ENCODE results near the gene APOL3.
"Not testable (repeated sequence)": the region's sequence is repeated elsewhere in the genome, so short reads cannot be mapped to it uniquely, and the experiment has no call there.

APOL3 gene, protein sequence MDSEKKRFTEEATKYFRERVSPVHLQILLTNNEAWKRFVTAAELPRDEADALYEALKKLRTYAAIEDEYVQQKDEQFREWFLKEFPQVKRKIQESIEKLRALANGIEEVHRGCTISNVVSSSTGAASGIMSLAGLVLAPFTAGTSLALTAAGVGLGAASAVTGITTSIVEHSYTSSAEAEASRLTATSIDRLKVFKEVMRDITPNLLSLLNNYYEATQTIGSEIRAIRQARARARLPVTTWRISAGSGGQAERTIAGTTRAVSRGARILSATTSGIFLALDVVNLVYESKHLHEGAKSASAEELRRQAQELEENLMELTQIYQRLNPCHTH

DNA sequence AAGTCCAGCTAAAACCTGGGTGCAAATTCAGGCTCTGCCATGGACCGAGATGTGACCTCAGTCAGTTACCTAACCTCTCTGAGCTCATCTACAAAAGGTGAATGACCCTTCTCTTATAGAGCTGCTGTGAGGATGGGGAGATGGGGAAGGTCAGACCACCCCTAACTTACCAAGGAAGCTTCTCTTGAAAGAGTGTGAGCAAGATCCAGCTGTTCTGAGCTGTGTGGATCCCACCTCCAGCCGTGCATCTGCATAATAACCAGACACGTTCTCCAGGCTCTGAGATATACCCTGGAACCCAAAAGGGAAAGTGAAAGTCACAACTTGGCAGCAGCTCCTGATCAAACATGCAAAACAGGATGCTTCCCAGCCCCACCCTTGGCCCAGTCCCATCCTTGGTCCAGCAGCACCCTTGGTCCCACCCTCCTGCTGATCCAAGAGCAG is at the start of gene APOL3:
APOL3 (minus strand) TSS at position 257 of the 444 bp plus-strand sequence. CDS start 11,700 bp downstream, outside the sequence.
- peak; percentile 17 for DNase-seq

DNA sequence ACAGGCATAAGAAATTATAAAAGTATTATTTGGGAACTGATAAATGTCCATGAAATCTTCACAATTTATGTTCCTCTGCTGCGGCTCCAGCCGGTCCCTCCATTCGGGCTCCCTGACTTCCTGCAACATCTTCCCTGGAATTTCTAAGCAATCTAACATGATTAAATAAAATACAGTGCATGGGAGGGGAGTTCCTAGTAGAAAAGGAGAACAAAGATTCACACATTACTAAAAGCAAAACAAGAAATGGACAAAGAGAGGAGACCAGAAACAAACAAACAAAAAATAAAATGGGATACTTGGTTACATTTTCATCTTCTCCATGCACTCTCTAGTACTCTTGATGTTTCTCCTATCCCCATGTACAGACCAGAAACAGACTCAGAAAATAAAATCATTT is 49.7 kb upstream of the APOL3 start:
- no peak for DNase-seq

DNA sequence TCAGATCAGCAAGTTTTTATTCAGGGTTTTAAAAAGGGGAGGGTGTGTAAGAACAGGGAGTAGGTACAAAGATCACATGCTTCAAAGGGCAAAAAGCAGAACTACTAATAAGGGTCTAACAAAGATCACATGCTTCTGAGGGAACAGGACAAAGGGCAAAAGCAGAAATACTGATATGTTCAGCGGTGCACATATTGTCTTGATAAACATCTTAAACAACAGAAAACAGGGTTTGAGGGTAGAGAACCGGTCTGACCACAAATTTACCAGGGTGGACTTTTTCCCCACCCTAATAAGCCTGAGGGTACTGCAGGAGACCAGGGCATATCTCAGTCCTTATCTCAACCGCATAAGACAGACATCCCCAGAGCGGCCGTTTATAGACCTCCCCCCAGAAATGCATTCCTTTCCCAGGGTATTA is 48.9 kb upstream of the APOL3 start:
- not testable (repeated sequence) for DNase-seq

DNA sequence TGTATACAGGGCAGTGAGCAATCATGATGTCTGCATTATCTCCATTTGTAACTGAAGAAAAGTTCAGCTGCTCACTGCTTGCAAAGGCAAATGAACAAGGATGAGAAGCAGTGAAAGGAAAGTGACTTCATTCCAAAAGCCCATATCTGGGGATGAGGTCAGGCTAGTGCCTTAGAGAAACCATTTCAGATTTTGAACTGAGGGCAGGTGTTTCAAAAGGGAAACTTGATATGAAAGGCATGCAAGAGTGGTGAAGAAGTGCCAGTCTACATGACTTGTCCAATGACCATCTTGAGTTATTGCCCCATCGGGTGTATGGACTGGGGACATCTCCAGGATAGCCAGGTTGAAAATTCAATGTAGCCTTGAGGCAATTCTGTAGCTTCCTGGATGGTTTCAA is 48.4 kb upstream of the APOL3 start:
- no peak for DNase-seq

DNA sequence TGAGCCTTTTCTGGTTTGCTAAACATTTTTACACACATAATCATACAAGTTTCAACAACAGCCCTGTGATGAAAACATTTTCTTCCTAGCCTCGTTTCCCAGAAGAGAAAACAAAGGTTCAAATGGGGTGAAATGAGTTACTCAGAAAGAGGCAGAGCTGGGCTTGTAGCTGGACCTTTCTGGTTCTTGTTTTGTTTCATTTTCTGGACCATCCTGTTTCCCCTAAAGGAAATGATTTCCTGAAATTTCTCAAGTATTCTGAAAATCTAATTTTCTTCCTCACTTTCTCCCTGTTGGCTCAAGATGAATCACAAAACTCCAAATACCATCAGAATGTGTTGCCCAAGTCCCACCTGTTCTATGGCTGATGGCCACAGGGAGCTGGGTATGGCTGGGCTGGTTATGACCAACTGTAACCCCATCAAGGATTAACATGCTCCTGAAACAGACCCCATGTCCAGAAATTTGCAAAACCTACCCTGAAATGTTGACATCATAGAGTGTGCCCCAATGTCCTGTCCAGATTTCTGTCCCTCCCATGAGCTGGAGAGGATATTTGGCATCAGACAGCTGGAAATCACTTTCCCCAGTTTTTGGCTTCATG is 47.7 kb upstream of the APOL3 start:
- no peak for DNase-seq

DNA sequence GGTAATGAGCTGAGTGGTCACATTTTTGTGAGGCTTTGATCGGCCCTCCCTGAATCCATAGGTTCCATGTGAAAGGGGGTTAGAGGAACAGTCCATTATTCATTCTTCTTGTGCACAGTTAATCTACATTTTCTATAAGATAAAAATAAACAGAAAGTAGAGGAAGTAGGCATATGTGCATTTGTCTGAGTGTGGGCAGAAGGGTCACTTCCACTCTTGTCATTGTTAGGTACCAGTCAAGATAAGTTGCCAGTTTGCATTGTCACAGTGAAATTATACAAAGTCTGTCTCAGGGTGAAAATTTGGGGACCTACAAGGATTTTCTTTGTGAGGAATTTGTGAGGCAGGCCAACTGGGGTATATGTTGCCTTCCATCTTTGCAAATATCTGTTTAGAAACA is 45.7 kb upstream of the APOL3 start:
- no peak for DNase-seq

DNA sequence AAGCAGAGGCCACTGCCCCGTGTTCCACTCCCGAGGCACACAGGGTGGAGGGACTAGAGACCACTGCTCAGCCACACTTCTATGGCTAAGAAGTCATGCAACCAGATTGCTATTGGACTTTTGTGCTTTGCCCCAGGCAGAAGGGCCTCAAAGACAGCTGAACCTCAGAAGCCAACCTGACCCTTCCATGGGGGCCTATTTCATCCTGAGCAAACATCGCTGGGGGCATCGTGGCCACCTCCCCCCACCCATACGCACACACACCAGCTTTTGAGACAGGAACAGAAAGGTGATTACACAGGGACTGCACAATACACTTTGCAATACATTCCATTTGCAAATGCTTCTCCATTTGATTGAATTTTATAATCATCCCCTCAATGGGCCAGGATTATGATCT is 45.0 kb upstream of the APOL3 start:
- DNase-seq = not testable (repeated sequence)

DNA sequence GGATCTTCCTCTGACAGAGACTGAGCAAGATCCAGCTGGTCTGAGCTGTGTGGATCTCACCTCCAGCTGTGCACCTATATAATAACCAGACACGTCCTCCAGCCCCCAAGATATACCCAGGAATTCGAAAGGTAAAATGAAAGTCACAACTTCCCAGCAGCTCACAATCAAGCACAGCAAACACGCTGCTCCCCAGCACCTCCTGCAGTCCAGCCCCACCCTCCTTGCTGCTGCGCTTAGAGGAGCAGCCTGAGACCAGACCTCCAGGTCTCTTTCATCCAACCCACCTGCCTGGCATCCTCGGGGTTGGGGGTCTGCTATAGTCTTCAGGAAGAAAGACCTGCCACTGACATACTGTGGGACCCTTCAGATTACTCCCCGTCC is 44.1 kb upstream of the APOL3 start:
- no peak for DNase-seq

DNA sequence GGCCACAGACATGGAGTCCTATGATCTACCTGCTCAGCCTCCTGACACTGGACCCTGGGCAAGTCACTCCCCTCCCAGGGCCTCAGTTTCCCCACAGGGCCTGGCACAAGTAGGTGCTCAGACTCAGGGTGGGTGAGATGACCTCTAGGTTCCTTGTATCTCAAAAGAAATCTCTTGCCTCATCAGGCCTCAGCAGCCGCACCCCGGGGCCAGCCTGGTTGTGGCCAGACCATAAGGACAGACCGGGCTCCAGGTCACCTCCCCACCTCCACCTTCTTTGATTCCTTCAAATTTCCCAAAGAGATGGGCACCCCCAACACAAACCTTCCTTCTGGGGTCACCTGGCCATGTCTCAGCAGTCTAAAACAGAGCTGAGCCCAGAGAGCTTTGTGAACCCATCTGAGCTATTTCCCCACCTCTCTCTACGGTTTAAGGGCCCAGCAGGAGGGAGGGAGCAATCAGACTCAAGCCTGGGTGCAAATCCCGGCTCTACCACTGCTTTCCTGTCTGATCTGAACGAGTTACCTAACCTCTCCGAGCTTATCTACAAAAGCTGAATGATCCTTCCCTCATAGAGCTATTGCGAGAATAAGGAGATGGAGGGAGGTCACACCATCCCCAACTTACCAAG is 43.6 kb upstream of the APOL3 start:
- no peak for DNase-seq

DNA sequence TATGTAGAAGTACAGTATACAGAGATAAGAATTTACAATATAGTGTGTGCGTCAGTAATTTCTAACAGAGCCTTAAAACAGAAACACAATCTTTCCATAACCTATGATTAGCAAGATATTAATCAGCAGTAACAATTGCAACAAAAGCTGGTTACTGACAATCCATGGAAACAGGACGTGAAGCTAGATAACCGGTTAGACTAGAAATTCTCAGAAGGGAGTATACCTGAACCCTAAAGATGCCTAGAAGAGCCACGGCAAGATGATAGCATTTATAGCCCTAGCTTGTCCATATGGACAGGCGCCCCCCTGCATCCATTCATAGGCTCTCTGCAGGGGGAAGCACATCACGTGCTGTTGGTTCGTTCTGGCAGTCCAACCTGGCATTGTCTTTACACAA is 42.9 kb upstream of the APOL3 start:
- not testable (repeated sequence) for DNase-seq

DNA sequence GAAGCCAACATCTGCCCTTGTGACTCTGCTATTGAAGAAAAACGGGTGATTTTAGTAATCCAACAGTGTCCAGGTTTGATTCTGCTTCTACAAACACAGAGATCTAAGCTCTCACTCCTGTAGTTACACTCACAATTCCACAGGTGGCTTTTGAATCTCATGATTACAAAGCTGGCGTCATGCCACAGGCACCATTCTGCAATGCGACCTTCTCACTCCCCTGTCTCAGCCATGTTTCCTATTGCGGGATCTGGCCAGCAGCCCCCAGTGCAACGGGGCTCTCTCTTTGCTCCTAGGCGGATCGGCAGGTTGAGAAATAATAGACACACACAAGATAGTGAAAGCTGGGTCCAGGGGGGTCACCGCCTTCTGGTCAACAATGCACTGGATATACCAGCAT is 42.4 kb upstream of the APOL3 start:
- DNase-seq = not testable (repeated sequence)

DNA sequence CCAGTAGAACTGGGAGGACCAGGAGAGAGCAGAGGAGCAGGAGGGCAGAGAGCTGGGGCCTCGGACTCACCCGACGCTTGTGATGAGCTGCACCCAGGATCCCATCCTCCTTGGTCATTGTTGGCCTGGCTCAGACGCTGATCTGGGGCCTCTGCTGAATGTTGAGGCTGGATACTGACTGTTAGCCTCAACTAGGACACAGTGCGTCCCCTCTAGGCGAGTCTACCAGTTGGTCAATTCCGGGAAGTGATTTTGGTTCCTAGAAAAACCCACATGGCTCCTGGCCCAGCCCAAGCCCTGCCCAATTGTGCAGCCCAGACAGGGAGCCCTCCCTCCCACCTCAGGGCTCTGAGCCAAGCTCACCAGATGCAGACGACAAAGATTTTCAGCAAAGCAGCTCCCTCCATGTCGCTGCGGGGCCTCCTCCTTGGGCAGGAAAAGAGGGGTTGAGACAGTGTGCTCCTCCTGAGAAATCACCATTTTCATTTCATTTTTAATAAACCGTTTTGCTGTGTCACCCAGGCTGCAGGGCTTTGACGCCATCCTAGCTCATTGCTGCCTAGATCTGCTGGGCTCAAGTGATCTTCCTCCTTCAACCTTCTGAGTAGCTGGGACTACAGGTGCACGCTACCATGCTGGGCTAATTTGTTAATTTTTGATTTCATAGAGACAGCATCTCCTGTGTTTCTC is 41.2 kb upstream of the APOL3 start, which contains the start of gene APOL4:
APOL4 (minus strand) TSS at position 180 of the 690 bp plus-strand sequence; CDS start at position 105, 75 bp downstream.
- DNase-seq = peak; percentile 15

DNA sequence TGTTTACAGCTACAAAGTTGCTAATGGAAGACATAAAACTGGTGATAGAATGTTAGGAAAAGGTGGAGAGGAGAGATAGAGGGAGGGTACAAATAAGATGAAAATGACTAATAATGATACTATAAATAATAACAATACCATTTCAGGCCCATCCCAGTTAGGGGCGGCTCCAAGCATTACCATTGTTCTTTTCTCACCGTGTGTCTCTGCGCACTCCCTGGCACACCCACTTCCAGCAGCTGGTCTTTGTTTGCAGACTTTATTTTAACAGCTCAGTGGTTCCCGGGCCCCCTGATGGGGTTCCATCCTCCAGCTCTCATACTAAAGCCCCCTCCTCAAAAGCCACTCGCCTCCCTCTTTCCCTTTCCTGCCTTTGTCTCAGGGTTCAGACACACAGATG is 40.5 kb upstream of the APOL3 start:
- not testable (repeated sequence) for DNase-seq

DNA sequence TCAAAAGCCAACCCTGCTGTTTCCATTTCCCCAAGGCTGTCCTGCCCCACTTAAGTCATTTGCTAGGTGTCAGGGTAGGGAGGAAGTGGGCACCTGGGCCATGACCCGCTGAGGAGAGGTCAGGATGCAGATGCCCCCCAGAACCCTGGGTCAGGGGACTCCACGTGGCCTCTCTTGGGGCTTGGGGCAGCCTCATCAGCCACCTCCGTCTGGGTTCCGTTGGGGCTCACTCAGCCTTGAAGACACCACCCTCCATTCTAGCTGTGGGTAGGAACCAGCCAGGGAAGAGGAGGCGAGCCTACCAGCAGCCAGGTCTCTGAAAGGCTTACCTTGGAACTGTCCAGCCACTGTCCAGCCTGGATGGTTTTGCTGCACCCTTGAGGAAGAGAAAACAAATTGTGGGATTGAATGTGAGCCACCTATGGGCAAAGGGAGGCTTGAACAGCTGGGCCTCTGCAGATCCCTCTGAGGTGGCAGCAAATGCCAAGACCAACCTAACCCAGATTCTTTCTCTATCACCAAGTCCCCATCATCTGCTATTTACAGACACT is 38.5 kb upstream of the APOL3 start:
- no peak for DNase-seq

DNA sequence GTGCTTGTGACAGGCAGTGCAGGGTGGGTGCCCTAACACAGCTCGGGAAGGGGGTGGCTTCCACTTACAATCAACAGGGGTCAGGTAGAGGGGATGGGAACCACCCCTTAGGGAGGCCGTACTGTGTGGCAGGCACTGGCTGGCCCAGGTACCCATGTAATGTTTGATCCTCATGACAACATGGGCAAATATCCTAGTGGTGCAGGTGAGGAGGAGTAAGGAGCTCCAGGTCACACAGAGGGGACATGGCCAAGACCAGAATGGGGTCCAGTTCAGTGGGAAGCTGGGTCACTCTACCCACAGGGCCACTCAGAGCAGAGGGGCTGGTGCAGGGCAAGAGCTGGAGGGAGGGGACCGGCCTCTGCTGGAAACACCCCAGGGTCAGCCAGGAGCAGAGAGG is 38.0 kb upstream of the APOL3 start:
- DNase-seq = no peak

DNA sequence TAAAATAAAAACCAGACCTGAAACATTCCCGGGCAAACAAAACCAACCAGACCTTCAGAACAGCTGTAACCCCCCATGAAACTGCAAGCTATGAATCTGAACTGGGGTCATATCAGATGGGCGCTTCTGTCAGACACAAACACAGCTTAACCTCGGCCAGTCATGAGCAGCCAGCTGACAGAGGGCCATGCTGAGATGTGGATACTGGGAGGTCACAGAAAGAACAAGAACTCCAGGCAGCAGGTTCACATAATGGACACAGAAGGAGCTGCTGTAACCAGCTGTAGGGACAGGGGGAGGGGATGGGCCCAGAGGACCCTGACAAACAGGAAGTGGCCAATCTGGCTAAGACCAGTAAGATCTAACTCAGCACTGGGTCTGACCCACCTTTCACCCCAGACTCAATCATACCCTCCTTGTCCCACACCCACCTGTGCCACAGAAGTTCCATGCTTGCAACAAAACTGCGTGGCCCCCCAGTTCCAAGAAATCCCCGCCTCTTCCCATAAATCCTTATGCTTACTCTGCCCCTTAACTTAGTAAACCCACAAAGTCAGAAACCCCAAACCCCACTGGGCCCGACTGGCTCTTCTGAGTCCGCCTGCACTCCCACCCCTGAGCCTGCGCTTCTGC is 37.1 kb upstream of the APOL3 start:
- peak; percentile 11 for DNase-seq

DNA sequence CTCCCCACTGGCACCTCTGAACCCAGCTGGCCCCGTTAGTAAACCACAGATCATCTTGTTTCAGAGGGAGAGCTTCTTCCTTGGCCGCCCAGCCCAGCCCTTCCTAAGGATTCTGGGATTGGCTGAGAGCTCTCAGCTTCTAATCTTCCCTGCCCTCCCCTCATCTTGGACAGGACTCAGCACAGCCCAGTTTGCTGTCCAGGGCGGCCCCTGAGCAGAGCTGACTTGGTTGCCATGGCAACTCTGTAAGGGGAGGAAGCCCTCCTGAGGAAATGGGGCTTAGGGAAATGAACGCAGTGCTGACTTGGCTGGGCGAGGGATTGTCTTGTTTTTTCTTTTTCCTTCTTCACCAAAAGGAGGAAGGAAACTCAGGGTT is 36.5 kb upstream of the APOL3 start:
- peak; percentile 81 for DNase-seq

DNA sequence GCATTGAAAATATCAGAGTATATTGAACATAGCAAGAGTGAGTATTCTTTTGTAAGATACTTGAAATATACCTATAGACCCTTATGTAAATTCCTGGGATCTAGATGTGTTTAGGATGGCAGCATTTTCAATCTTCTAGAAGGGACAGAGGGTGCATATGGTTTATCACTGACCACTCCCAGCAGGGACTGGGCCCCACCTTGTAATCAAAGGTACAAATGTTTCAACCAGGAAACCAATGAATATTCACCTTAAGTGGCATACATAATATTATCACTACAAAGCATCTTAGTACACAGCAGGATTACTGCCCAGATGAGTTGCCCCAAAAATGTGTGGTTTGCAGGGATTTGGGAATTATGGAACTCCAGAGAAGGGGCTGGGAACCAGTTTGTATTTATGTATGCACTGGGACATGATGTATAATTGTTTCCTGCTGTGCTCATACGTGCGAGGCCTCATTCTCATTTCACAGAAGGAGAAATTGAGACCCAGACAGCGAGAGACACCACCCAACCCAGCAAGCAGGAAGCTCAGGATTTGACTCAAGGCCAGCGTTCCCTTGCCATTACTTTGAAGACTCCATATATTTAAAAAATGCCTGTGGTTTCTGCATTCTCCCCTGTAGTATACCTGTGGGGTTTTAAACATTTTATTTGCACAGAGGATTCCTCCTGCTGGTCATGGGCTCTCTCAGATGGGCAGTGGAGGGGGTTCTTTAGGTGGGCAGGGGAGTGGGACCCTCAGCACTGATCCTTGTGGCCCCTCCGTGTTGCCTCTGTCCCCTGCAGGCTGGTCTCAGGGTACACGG is 35.9 kb upstream of the APOL3 start:
- DNase-seq = peak; percentile 37

DNA sequence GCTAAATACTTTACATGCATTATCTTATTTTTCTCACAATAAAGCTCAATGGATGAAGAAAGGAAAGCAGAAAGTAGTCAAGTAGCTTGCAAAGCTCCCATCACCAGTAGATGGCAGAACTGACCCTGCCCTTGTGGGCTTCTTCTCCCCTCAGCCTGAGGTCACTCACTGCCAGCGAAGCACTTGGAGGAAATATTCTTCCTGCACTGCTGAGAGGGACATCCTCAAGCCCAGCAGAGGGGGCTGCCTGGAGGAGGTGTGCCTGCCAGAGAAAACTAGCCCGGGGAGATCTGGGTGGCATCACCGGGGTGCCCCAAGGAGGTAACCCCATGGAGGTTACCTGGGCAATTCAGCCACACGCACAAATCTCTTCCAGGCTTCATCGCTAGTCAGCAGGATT is 34.4 kb upstream of the APOL3 start:
- DNase-seq = peak; percentile 76

DNA sequence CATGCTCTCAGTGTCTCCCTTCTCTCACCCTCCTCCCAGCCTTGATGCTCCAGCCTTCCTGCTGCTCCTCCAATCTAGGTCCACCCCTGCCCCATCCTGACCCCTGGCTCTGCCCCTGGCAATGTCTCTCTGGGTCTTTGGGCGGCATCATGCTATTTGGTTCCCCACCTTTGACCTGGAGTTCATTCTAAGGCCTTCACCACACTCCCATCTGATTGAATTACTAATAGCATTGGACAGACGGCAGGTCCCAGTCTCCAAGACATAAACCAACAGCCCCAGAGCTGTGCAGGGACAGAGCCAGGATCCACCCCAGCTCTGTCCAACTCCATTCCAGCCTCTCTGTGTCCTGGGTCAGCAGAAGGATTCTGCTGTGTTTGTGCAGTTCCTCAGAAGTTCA is 33.8 kb upstream of the APOL3 start:
- DNase-seq = no peak

DNA sequence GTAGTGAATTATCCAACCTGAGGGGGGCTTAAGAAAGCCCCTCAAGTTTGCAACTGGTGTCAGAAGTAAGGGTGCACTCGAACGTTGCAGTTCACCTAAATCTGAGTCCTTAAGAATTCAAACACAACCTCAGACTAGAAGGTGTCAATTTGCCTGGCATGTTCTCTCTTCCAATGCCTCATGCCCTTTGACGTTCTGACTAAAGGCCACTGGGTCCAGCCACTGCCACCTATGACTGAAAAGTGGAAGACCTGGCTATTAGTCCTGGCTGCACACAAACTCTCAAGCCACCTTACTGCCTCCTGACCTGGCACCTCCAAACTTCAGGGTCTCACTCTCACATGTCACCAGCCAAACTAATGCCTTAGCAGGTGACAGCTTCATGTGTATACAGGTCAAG is 33.0 kb upstream of the APOL3 start:
- no peak for DNase-seq

DNA sequence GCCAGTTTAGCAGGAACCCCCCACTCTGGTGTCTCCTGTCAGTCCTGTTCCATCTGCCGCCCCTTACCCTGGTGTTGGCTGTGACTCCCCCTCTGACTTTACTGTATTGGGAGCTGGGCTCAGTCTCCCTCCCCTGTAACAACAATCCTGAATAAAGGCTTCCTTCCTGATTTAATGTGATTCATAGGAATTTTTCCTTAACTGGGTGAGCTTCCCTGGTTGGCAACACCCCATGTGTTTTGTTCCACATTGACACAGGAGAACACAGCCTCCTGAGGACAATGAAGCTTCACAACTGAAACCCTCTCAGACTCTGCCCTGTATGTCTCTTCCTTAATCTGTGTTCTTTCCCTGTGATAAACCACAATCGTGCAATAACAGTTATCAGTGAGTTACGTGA is 32.6 kb upstream of the APOL3 start:
- no peak for DNase-seq

Measured in fibroblast of skin of right biceps (primary cell).